Colonic mucosa (tissue), 4 donors: ENCODE measurements around the gene SNAPC5. TPM values are rescaled to one million over a fixed set of nuclear protein-coding genes. Genes with fewer than 3 reads are reported as not detected.

ENCODE experiments used
- DNase-seq: peaks from one replicate; pipeline ENCODE4 v3.0.0-alpha.2; 2020
- H3K27ac ChIP-seq: fragments of 200-600 bp; one replicate; pipeline ENCODE4 v1.8.0; 2021
- H3K27me3 ChIP-seq: fragments of 200-600 bp; one replicate; pipeline ENCODE4 v1.8.0; 2021
- H3K36me3 ChIP-seq: fragments of 200-600 bp; one replicate; pipeline ENCODE4 v1.8.0; 2021
- H3K4me1 ChIP-seq: fragments of 200-600 bp; one replicate; pipeline ENCODE4 v1.8.0; 2021; ENCODE audit warnings: mild to moderate bottlenecking
- H3K4me3 ChIP-seq: fragments of 200-600 bp; one replicate; pipeline ENCODE4 v1.8.0; 2021
- H3K9ac ChIP-seq, 2 donors: one replicate each; pipeline ENCODE4 v1.7.0; 2013; ENCODE audit warnings: control low read depth in 2 of 2, low read depth in 2 of 2, low read length in 2 of 2
- H3K9me3 ChIP-seq: fragments of 200-600 bp; one replicate; pipeline ENCODE4 v1.8.0; 2021
- intact Hi-C: fragments of 100-400 bp; cut with DNase I; formaldehyde crosslinking; loops from one replicate; pipeline ENCODE4 v1.14.1; 2022
- total RNA-seq, 2 donors: library from RNA; stranded (reverse); fragmentation: NEBNext Ultra II Directional in 1 of 2; extraction: Animal tissue kit (Norgen Biotek cat#: 25700) in 1 of 2; gene quantifications; one replicate each; pipeline ENCODE4 v1.2.1, GENCODE V29; 2021
- TF ChIP-seq, protein P1 (sequence below): fragments of 200-600 bp; IDR thresholded peaks from one replicate; pipeline ENCODE4 v1.8.0; 2022; ENCODE audit warnings: antibody characterized with exemption, mild to moderate bottlenecking
- donor health status: healthy.
- donor health status: DM: no; HTN: no; CAD: no.
- donor health status: DM: no; HTN: no; CAD: no.

The SNAPC5 gene
- total RNA-seq, 2 donors from 2014 or later, result 17.2 to 21.3 TPM

DNA sequence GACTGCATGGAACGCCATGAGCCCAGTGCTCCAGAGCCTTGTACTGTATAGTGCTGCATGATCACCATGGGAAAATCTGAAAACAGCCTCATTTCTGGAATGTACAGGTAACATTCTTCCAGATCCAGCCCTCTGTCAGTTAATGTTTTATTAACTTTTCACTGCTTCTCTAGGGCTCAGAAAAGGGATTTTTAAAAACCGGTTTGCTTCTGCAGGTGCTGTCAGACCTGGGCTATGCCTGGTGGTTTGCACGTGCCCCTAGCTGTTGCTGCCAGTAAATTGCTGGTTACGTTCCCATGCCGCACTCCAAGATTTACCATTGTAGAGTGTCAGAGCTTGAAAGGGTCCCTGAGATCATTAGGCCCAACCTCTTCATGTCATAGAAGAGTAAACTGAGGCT is 9.0 kb downstream of the SNAPC5 start:
- Histone ChIP-seq H3K27me3 (no peaks in the 10 kb centered on the region), H3K4me3 (no peak overlapping the region), H3K9ac (no peak overlapping the region), H3K9me3 (no peaks in the 10 kb centered on the region), H3K36me3 (no peaks in the 10 kb centered on the region), H3K27ac (no peak overlapping the region), H3K4me1 (peaks cover 3% of the 10 kb centered on the region)
- intact Hi-C loops, result no loop called here
- TF ChIP-seq, protein P1, sequence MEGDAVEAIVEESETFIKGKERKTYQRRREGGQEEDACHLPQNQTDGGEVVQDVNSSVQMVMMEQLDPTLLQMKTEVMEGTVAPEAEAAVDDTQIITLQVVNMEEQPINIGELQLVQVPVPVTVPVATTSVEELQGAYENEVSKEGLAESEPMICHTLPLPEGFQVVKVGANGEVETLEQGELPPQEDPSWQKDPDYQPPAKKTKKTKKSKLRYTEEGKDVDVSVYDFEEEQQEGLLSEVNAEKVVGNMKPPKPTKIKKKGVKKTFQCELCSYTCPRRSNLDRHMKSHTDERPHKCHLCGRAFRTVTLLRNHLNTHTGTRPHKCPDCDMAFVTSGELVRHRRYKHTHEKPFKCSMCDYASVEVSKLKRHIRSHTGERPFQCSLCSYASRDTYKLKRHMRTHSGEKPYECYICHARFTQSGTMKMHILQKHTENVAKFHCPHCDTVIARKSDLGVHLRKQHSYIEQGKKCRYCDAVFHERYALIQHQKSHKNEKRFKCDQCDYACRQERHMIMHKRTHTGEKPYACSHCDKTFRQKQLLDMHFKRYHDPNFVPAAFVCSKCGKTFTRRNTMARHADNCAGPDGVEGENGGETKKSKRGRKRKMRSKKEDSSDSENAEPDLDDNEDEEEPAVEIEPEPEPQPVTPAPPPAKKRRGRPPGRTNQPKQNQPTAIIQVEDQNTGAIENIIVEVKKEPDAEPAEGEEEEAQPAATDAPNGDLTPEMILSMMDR, result no peak
- no peak for DNase-seq

DNA sequence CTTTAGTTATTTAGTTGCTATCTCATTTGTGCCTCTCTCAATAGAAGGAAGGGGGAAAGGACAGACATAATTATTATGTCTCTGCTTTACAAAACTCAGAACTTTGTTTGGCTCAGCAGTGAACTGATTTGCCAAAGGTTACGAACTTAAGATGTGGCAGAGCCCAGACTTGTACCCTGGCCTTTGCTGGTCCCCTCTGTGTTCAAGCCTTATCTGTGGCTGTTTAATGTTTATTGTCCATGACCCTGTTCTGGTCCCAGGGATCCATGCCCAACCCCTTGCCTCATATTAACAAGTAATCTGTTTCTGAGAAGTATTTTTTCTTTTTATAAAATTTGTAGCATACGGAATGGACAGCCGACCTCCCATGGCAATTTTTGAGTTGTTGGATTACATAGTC is 10.7 kb downstream of the SNAPC5 start:
- Histone ChIP-seq H3K36me3 (no peaks in the 10 kb centered on the region), H3K9ac (no peak overlapping the region), H3K9me3 (no peaks in the 10 kb centered on the region), H3K27me3 (no peaks in the 10 kb centered on the region), H3K4me1 (peaks cover 3% of the 10 kb centered on the region), H3K27ac (no peak overlapping the region), H3K4me3 (no peak overlapping the region)
- TF ChIP-seq, protein P1, result no peak
- intact Hi-C loops, result no loop called here
- no peak for DNase-seq

DNA sequence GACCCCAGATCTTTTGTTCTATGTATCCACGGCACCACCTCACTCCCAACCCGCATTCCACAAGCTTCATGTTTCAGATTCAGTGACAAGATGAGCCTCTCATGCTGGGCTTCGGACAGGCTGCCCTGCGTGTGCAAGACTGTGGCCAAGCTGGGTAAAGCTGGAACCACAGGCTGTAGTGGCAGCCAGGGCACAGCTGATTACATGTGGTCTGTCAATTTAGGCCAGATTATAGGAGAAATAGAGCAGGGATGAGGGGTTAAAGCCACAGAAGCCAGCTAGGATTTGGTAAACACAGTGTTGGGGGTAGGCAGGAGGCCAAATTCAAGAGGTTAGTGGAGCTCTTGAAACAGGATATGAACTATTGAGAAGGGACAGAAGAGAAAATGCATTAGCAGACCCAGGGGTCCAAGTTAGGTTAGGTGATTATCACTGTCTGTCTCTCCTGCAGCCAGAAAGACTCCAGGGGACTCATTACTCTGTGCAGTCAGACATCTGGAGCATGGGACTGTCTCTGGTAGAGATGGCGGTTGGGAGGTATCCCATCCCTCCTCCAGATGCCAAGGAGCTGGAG is 12.9 kb downstream of the SNAPC5 start:
- no peaks in the 10 kb centered on the region for H3K27me3 ChIP-seq
- no peaks in the 10 kb centered on the region for H3K4me1 ChIP-seq
- no peak overlapping the region for H3K27ac ChIP-seq
- intact Hi-C loops, result no loop called here
- H3K36me3 ChIP-seq, result no peaks in the 10 kb centered on the region
- DNase-seq, result no peak
- H3K9ac ChIP-seq, result no peak overlapping the region
- TF ChIP-seq, protein P1, result no peak
- H3K9me3 ChIP-seq, result no peaks in the 10 kb centered on the region
- no peak overlapping the region for H3K4me3 ChIP-seq

DNA sequence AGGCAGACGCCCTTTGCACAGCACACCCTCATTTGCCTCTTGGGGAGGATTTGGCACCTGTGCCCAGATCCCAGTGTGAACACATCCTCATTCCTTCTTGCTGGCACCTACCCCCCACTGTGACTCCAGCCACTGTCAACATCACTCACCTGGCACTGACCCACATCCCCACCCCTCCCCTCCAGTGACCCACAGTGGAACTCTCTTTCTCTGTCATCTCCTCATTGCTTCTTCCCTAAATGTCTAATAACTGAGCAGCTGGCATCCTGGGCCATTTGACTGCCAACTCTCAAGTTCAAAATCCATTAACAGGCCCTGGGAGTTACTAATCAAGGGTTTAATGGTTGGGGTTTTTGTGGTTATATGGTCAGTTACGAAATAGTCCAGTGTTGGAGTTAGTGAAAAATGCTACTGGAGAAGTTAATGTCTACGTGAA is 14.4 kb downstream of the SNAPC5 start:
- Histone ChIP-seq H3K4me3 (no peak overlapping the region), H3K27ac (no peak overlapping the region), H3K27me3 (no peaks in the 10 kb centered on the region), H3K36me3 (no peaks in the 10 kb centered on the region), H3K9ac (no peak overlapping the region), H3K9me3 (no peaks in the 10 kb centered on the region), H3K4me1 (no peaks in the 10 kb centered on the region)
- intact Hi-C loops, result no loop called here
- TF ChIP-seq, protein P1, result no peak
- DNase-seq, result no peak

DNA sequence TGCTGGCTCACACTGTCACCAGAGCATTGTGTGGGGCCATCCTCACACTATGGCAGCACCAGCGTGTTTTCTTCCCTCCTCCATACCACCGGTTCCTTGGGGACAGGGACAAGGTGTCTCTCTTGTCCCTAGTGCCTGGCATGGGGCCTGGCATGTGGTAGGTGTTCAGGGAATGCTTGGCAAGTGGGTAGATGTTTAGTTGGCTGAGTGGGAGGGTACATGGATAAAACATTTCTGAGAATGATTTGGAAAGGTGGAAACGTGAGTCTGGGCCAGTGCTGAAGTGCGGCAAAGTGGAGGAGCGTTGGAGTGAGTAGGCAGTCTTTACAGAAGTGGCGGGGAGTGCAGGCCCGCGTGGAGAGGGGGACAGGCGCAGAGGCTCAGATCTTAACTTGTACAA is 15.0 kb downstream of the SNAPC5 start:
- Histone ChIP-seq H3K4me3 (no peak overlapping the region), H3K9me3 (no peaks in the 10 kb centered on the region), H3K27ac (no peak overlapping the region), H3K4me1 (no peaks in the 10 kb centered on the region), H3K27me3 (no peaks in the 10 kb centered on the region), H3K36me3 (no peaks in the 10 kb centered on the region), H3K9ac (no peak overlapping the region)
- TF ChIP-seq, protein P1, result no peak
- intact Hi-C loops, result no loop called here
- DNase-seq, result no peak
